Activated T-cell treated with anti-CD3 and anti-CD28 coated beads, Interleukin-2, amount 50 U/mL, for 1 hour (primary cell): ENCODE measurements around the gene AMN1.
"Not testable (repeated sequence)": the region's sequence is repeated elsewhere in the genome, so short reads cannot be mapped to it uniquely, and the experiment has no call there.

Experiments used
- DNase-seq: peaks from one replicate; pipeline ENCODE4 v3.0.0-alpha.2; 2020

AMN1 gene

GRCh38 chr12:31732926-31733548 is 4.2 kb upstream of the AMN1 start:
- no peak for DNase-seq

DNA sequence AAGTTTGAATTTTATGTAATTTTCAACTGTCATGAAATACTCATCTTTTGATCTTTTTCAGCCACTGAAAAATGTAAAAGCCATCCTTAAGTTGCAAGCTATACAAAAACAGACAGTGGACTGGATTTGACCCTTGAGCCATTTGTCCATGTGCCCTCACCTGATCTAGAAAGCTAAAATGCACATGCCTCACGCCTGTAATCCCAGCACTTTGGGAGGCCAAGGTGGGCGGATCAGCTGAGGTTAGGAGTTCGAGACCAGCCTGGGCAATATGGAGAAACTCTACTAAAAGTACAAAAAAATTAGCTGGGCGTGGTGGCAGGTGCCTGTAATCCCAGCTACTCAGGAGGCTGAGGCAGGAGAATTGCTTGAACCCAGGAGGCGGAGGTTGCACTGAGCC is 2.4 kb upstream of the AMN1 start:
- DNase-seq: not testable (repeated sequence)

GRCh38 chr12:31729705-31730104 is 884 bp upstream of the AMN1 start:
- DNase-seq: no peak

- DNase-seq: no peak
These were observed 418 bp downstream of the AMN1 start for GRCh38 chr12:31728289-31728916.

- DNase-seq: no peak
These were observed 1.6 kb downstream of the AMN1 start for GRCh38 chr12:31727192-31727591.

DNA sequence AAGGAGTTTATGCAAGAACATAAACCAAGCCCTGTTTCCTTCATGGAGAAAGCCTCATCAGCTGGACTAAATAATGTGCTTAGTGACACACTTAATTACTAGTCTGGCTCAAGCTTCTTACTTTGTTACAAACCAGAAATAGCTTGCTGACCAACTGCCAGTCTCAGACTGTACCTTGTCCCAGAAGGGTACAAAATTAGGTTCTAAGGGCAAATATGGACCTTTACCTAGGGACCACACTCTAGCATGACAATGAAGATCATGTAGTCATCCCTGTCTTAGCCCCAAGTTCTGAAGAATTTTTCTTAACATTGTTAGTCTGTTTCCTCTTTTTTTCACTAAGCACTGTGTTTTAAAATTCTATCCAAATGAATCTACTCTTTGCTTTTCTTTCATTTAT is 2.2 kb downstream of the AMN1 start:
- no peak for DNase-seq

- DNase-seq: no peak
These were observed 4.3 kb downstream of the AMN1 start for GRCh38 chr12:31724557-31724956.

GRCh38 chr12:31722580-31722979 is 6.2 kb downstream of the AMN1 start:
- DNase-seq: no peak

GRCh38 chr12:31718542-31719198 is 10.2 kb downstream of the AMN1 start:
- not testable (repeated sequence) for DNase-seq

- not testable (repeated sequence) for DNase-seq
These were observed 11.8 kb downstream of the AMN1 start for GRCh38 chr12:31716998-31717397.

GRCh38 chr12:31715283-31715825 is 13.5 kb downstream of the AMN1 start:
- DNase-seq: no peak

DNA sequence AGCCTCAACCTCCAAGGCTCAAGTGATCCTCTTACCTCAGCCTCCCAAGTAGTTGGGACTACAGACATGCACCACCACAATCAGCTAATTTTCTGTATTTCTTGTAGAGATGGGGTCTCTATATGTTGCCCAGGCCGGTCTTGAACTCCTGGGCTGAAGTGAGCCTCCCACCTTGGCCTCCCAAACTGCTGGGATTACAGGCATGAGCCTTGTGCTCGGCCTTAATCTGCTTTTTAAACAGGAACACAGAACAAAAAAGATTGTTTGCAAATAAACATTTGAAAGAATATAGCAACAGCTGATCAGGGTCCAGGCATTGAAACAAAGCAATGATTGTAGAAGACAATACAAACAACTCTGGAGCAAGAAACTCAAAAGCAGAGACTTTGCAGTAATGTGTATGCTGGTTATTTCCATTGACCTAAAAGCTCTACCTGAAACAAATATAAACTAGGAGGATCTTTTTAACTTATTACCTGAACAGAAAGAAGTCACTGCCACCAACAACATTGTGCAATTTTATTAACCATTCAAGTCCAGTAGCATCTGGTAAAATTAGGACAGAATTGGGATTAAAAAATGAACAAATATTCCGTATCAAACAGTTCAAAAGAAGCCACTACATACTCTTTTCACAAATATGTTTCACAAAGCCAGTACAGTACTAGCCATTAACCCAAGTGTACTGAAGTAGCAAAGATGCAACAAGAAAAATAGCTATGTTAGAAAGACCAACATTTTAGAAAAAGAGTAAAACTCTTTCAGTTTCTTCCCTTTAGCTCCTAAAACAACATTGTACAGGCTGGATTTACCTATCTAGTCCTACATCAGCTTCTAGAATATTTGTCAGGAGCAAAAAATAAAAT is 14.2 kb downstream of the AMN1 start:
- no peak for DNase-seq

GRCh38 chr12:31712877-31713276 is 15.9 kb downstream of the AMN1 start:
- DNase-seq: no peak

GRCh38 chr12:31710021-31710818 is 18.6 kb downstream of the AMN1 start:
- DNase-seq: no peak

- DNase-seq: not testable (repeated sequence)
These were observed 20.7 kb downstream of the AMN1 start for GRCh38 chr12:31708118-31708517.

- DNase-seq: no peak
These were observed 23.2 kb downstream of the AMN1 start for GRCh38 chr12:31705621-31706020.

DNA sequence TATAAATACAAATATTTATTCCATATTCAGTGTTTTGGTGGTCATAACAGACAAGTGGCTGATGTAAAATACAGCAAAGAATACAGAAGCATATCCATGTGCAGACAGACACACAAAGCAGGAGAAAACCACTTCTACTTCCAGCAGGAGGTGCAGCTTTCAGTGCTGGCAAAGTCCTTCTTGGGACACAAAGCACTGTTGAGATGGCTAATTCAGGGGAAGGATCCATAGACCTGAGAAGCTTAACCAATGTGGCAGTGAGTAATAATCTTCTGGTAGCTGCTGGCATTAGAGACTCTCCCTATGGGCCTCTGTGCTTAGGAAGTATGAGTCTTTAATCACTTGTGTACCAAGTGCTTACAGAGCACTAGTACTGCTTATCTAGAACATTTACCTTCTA is 26.8 kb downstream of the AMN1 start:
- DNase-seq: no peak

DNA sequence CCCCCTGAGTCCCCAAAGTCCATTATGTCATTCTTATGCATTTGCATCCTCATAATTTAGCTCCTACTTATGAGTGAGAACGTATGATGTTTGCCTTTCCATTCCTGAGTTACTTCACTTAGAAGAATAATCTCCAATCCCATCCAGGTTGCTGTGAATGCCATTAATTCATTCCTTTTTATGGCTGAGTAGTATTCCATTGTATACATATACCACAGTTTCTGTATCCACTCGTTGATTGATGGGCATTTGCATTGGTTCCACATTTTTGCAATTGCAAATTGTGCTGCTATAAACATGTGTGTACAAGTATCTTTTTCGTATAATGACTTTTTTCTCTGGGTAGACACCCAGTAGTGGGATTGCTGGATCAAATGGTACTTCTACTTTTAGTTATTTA is 38.9 kb downstream of the AMN1 start:
- DNase-seq: not testable (repeated sequence)

DNA sequence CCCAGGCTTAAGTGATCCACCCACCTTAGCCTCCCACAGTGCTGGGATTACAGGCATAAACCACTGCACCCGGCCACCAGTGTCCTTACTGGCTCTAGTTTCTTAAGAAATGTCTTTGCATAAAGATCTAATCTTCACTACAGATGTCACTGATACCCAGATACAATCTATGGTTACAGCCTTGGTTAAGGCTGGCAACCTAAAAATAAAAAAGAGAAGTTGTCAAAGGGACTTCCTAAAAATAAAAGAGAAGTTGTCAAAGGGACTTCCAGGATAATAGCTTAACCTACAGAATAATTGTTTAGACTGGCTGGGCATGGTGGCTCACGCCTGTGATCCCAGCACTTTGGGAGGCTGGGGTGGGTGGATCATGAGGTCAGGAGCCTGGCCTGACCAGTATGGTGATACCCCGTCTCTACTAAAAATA is 41.7 kb downstream of the AMN1 start:
- DNase-seq: no peak

DNA sequence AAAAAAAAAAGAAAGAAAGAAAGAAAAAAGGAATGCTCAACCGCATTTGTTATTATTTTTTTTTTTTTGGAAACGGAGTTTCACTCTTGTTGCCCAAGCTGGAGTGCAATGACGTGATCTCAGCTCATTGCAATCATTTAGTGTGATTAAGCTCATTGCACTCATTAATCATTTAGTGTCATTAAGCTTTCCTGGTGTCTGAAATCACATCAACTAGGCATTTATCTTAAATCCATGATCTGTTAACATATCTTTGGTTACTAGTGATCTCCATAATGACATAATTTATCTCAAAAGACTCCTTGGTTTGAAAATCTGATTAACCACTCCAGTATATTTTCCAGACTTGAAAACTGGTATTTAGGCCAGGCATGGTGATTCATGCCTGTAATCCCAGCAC is 43.0 kb downstream of the AMN1 start:
- DNase-seq: no peak

GRCh38 chr12:31682136-31682962 is 46.5 kb downstream of the AMN1 start:
- DNase-seq: peak; percentile 66
